ENCODE data around the gene SERPINB13. TPM values are rescaled to one million over a fixed set of nuclear protein-coding genes. Genes with fewer than 3 reads are reported as not detected.
"Not testable (repeated sequence)": the region's sequence is repeated elsewhere in the genome, so short reads cannot be mapped to it uniquely, and the experiment has no call there.

Gene SERPINB13
- total RNA-seq, 2 experiments from 2014 or later: not detected

- H3K27me3 Mint-ChIP-seq, H3K27ac Mint-ChIP-seq, POLR2A ChIA-PET: not testable (repeated sequence)
Observed at GRCh38 chr18:63642668-63643356, 55.7 kb downstream of the SERPINB13 start.

GRCh38 chr18:63644142-63644541 is 57.0 kb downstream of the SERPINB13 start, which contains the start of gene SERPINB4:
Gene SERPINB4 (minus strand): TSS chr18:63644256. CDS start chr18:63643577, 679 bp downstream.
- H3K9me3 Mint-ChIP-seq; DNase-seq; H3K27ac Mint-ChIP-seq; ATAC-seq (ENCODE audit: low read depth); H3K36me3 Mint-ChIP-seq; POLR2A ChIA-PET; H3K27me3 Mint-ChIP-seq; H3K4me3 Mint-ChIP-seq; H3K4me1 Mint-ChIP-seq: not testable (repeated sequence)

More at GRCh38 chr18:63642668-63643356, 55.7 kb downstream of the SERPINB13 start:
- H3K4me3 Mint-ChIP-seq; H3K9me3 Mint-ChIP-seq; H3K36me3 Mint-ChIP-seq; H3K4me1 Mint-ChIP-seq; ATAC-seq (ENCODE audit: low read depth); DNase-seq: not testable (repeated sequence)

GRCh38 chr18:63644694-63645093 is 57.6 kb downstream of the SERPINB13 start:
- DNase-seq; H3K36me3 Mint-ChIP-seq; H3K27ac Mint-ChIP-seq; H3K4me1 Mint-ChIP-seq; H3K9me3 Mint-ChIP-seq; POLR2A ChIA-PET; H3K4me3 Mint-ChIP-seq; H3K27me3 Mint-ChIP-seq; ATAC-seq (ENCODE audit: low read depth): not testable (repeated sequence)

- DNase-seq (no peak), ATAC-seq (ENCODE audit: low read depth) (no peak)
- Mint-ChIP-seq H3K36me3 (no peaks in the 10 kb centered on the region), H3K4me1 (no peaks in the 10 kb centered on the region), H3K27ac (no peak overlapping the region), H3K4me3 (no peak overlapping the region), H3K9me3 (no peaks in the 10 kb centered on the region), H3K27me3 (peaks cover 3% of the 10 kb centered on the region)
- POLR2A ChIA-PET: no interaction called here
Observed at GRCh38 chr18:63646936-63647335, 59.8 kb downstream of the SERPINB13 start.

GRCh38 chr18:63648241-63648640 is 61.1 kb downstream of the SERPINB13 start:
- peaks cover 6% of the 10 kb centered on the region for H3K27me3 Mint-ChIP-seq
- no peak overlapping the region for H3K27ac Mint-ChIP-seq
- no peaks in the 10 kb centered on the region for H3K36me3 Mint-ChIP-seq
- H3K4me1 Mint-ChIP-seq: no peaks in the 10 kb centered on the region
- POLR2A ChIA-PET: no interaction called here
- no peaks in the 10 kb centered on the region for H3K9me3 Mint-ChIP-seq
- H3K4me3 Mint-ChIP-seq: no peak overlapping the region
- DNase-seq: no peak
- no peak for ATAC-seq (ENCODE audit: low read depth)

Other genes with a start within 250 kb of the SERPINB13 start
- gene KDSR, start 220.1 kb upstream of the SERPINB13 start, total RNA-seq: 10 to 100 TPM; 48.1 to 50.1 TPM
- 10 to 100 TPM; 72.8 to 78.2 TPM for gene VPS4B, start 164.9 kb upstream of the SERPINB13 start, total RNA-seq
- gene SERPINB5, start 110.4 kb upstream of the SERPINB13 start, total RNA-seq: not detected
- not detected for gene SERPINB12, start 45.0 kb upstream of the SERPINB13 start, total RNA-seq
- not detected for gene SERPINB4, start 56.9 kb downstream of the SERPINB13 start, total RNA-seq
- not detected for gene SERPINB3, start 74.5 kb downstream of the SERPINB13 start, total RNA-seq
- gene SERPINB11, start 115.6 kb downstream of the SERPINB13 start, total RNA-seq: not detected
- not detected for gene SERPINB7, start 188.1 kb downstream of the SERPINB13 start, total RNA-seq

Measured in activated naive CD8-positive, alpha-beta T cell treated with anti-CD3 and anti-CD28 coated beads, Interleukin-2, amount 10 ng/mL, durations not matched to agents 7 days and 5 days (primary cell).